ENCODE measurements around the gene KCNB1. TPM values are rescaled to one million over a fixed set of nuclear protein-coding genes. Genes with fewer than 3 reads are reported as not detected.

Gene KCNB1
- total RNA-seq, 1 donor from 2014 or later, result 2.0 TPM

DNA sequence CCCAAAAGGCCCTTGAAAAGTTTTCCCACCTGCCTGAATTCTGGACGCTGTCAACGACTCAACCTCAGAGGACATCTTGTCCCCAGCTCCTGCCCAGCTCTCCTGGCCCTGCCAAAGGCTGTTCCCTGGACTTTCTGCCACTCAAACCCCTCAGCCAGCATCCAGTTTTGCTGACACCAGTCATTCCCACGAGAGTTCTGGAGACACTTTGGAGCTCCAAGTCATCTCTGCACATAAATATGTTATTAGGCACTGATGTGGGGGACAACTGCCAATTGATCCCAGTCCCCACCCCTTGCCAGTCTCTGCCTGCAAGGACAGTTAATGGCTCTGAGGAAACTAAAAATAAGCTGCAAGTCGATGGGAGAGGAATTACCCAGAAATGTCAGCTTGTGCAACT lies 38.9 kb upstream of the KCNB1 start:
- Histone ChIP-seq H3K4me1 (no peaks in the 10 kb centered on the region), H3K4me3 (no peak overlapping the region), H3K36me3 (no peaks in the 10 kb centered on the region), H3K27ac (no peak overlapping the region), H3K27me3 (no peaks in the 10 kb centered on the region), H3K9me3 (no peaks in the 10 kb centered on the region)
- no peak for TF ChIP-seq POLR2AphosphoS5 (IDR thresholded peaks at IDR 0.05; ENCODE audit: insufficient read depth in 1 of 2, low read depth in 1 of 2)
- TF ChIP-seq POLR2A (IDR thresholded peaks at IDR 0.05), result no peak
- TF ChIP-seq, protein P1, sequence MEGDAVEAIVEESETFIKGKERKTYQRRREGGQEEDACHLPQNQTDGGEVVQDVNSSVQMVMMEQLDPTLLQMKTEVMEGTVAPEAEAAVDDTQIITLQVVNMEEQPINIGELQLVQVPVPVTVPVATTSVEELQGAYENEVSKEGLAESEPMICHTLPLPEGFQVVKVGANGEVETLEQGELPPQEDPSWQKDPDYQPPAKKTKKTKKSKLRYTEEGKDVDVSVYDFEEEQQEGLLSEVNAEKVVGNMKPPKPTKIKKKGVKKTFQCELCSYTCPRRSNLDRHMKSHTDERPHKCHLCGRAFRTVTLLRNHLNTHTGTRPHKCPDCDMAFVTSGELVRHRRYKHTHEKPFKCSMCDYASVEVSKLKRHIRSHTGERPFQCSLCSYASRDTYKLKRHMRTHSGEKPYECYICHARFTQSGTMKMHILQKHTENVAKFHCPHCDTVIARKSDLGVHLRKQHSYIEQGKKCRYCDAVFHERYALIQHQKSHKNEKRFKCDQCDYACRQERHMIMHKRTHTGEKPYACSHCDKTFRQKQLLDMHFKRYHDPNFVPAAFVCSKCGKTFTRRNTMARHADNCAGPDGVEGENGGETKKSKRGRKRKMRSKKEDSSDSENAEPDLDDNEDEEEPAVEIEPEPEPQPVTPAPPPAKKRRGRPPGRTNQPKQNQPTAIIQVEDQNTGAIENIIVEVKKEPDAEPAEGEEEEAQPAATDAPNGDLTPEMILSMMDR (IDR thresholded peaks at IDR 0.05), result no peak
- DNase-seq (ENCODE audit: extremely low spot score in 2 of 2), result no peak
- intact Hi-C loops (cut with DNase I), result no loop called here

DNA sequence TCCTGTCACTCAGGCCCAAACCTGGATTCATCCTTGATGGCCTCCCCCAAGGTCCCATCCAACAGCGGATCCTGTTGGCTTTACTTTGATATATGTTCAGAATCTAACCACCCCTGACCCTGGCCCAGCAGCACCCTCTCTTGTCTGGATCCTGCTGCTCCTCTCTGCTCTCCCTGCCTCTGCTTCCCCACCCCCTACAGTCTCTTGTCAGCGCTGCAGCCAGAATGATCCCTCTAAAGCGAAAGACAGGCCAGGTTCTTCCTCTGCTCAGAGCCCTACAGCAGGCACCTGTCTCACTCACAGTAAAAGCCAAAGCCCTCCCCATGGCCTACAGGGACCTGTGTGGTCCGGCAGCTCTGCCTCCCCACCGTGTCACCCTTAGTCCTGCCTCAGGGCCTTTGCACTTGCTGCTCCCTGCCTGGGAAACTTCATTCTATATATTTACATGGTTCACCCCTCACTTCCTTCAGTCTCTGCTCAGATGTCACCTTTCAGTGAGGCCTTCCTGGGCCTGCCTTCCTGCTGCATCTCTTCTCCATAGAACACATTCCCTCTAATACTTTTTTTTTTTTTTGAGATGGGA lies 37.4 kb upstream of the KCNB1 start:
- no peak for DNase-seq (ENCODE audit: extremely low spot score in 2 of 2)
- H3K4me3 ChIP-seq, result no peak overlapping the region
- TF ChIP-seq POLR2AphosphoS5 (IDR thresholded peaks at IDR 0.05; ENCODE audit: insufficient read depth in 1 of 2, low read depth in 1 of 2) (no peak), POLR2A (IDR thresholded peaks at IDR 0.05) (no peak)
- TF ChIP-seq, protein P1 (IDR thresholded peaks at IDR 0.05), result no peak
- H3K27ac ChIP-seq, result no peak overlapping the region
- intact Hi-C loops (cut with DNase I), result no loop called here
- H3K9me3 ChIP-seq, result no peaks in the 10 kb centered on the region
- H3K4me1 ChIP-seq, result no peaks in the 10 kb centered on the region
- no peaks in the 10 kb centered on the region for H3K27me3 ChIP-seq
- H3K36me3 ChIP-seq, result no peaks in the 10 kb centered on the region

DNA sequence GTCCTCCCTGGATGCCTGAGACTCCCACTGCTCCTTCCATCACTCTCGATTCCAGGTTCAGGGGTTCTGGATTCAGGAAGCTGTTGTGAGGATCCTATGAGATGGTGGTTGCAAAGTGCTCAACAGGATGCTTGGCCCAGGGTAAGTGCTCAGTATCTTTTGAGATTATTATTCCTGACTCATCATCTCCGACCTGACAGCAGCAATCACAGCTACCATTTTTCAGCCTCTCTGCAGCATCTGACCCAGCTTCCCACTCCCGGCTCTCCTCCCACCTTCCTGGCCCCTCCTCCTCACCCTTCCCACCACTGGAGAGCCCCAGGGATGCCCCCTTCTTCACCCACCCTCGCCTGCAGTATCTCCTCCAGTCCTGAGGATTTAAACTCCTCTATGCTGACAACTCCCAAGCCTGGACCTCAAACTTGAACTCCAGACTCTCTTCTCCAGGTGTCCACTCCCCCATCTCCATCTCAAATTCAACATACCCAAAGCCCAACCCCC lies 36.8 kb upstream of the KCNB1 start:
- no peak for DNase-seq (ENCODE audit: extremely low spot score in 2 of 2)
- Histone ChIP-seq H3K9me3 (no peaks in the 10 kb centered on the region), H3K4me3 (no peak overlapping the region), H3K27ac (no peak overlapping the region), H3K36me3 (no peaks in the 10 kb centered on the region), H3K27me3 (no peaks in the 10 kb centered on the region), H3K4me1 (no peaks in the 10 kb centered on the region)
- TF ChIP-seq POLR2A (IDR thresholded peaks at IDR 0.05) (no peak), POLR2AphosphoS5 (IDR thresholded peaks at IDR 0.05; ENCODE audit: insufficient read depth in 1 of 2, low read depth in 1 of 2) (no peak)
- TF ChIP-seq, protein P1 (IDR thresholded peaks at IDR 0.05), result no peak
- intact Hi-C loops (cut with DNase I), result no loop called here

DNA sequence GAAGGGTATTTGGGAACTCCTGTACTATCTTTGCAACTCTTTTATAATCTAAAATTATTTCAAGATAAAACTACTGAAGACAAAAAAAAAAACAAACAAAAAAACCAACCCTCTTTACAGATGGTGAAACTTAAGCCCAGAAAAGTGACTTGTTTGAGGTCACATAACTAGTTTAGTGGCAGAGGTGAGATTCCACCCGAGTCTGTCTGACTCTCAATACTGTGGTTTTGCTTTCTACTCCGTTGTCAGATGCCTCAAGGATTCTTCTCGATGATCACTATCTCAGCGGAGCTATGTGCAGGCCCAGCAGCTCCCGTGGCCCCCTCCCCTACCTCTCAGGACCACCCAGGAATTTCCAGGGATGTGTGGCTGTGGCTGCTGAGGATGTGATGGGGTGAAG lies 36.1 kb upstream of the KCNB1 start:
- DNase-seq (ENCODE audit: extremely low spot score in 2 of 2), result no peak
- Histone ChIP-seq H3K27ac (no peak overlapping the region), H3K4me3 (no peak overlapping the region), H3K4me1 (no peaks in the 10 kb centered on the region), H3K9me3 (no peaks in the 10 kb centered on the region), H3K27me3 (no peaks in the 10 kb centered on the region), H3K36me3 (no peaks in the 10 kb centered on the region)
- no peak for TF ChIP-seq POLR2AphosphoS5 (IDR thresholded peaks at IDR 0.05; ENCODE audit: insufficient read depth in 1 of 2, low read depth in 1 of 2)
- no peak for TF ChIP-seq POLR2A (IDR thresholded peaks at IDR 0.05)
- TF ChIP-seq, protein P1 (IDR thresholded peaks at IDR 0.05), result no peak
- intact Hi-C loops (cut with DNase I), result no loop called here

DNA sequence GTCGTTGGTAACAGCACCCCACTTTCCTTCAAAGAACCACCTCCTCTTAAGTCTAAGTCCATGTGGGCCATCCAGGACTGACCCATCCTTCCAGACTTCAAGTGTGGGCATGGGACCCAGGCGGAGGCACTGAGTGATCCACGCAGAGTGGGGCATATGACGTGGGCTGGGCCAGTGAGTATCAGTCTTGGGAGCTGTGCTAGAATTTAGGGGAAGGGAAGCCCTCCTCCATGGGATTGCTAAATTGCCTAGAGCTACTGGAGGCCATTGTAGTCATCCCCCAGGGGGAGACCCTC lies 35.3 kb upstream of the KCNB1 start:
- H3K4me1 ChIP-seq, result no peaks in the 10 kb centered on the region
- no peak overlapping the region for H3K4me3 ChIP-seq
- no peaks in the 10 kb centered on the region for H3K9me3 ChIP-seq
- intact Hi-C loops (cut with DNase I), result no loop called here
- H3K36me3 ChIP-seq, result no peaks in the 10 kb centered on the region
- no peak for DNase-seq (ENCODE audit: extremely low spot score in 2 of 2)
- TF ChIP-seq POLR2A (IDR thresholded peaks at IDR 0.05) (no peak), POLR2AphosphoS5 (IDR thresholded peaks at IDR 0.05; ENCODE audit: insufficient read depth in 1 of 2, low read depth in 1 of 2) (no peak)
- TF ChIP-seq, protein P1 (IDR thresholded peaks at IDR 0.05), result no peak
- H3K27ac ChIP-seq, result no peak overlapping the region
- H3K27me3 ChIP-seq, result no peaks in the 10 kb centered on the region
